ENCODE data around the gene CREBBP. TPM values are rescaled to one million over a fixed set of nuclear protein-coding genes. Genes with fewer than 3 reads are reported as not detected.

Gene CREBBP
- total and polyA plus RNA-seq, 9 of the 15 experiments (the other 6 are each of a cell fraction or from before 2014, with no cell fraction given) = 0.70 to 24.8 (median 5.6) TPM

DNA sequence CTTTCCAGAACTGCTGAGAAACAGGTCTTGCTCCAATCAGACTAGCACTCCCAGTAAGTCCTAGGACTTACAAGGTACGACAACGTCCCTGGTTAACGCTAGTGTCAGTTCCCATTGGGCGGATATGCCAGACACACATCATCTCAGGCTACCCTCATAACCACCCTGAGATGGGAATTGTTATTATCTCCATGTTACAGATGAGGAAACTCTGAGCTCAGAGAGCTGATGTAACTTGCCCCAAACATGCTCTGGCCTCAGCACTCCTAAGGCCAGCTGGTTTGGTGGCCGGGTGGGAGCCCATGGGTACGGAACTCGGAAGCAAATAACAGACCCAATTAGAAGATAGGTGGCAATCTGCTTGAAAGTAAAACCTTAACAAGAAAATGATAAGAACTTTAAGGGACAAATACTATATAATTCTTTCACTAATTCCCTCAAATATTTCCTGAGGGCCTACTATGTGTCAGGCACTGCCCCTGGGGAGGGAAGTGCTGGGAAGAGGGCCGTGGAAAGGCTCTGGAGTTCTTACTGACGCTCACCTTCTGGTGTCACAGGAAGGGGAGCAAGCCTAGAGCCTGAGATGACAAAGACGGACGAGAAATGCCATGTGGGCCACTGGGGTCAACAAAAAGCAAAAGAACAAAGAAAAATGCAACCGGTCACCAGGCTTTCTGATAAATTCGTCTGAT lies 6.9 kb downstream of the CREBBP start:
- Histone ChIP-seq H3K27me3 (ENCODE audit: control insufficient read depth in 2 of 2, insufficient read depth in 2 of 2, low read length in 2 of 2) (no peaks in the 10 kb centered on the region), H3K9ac (ENCODE audit: insufficient read depth in 1 of 2, low read depth in 2 of 2, low read length in 2 of 2) (peak overlapping the region; percentile 7 to 49; a peak in 2 of 4 replicates), H3K4me3 (no peak overlapping the region), H3K79me2 (ENCODE audit: control insufficient read depth, insufficient read depth, low read length) (peaks cover 99% of the 10 kb centered on the region), H3K36me3 (ENCODE audit: control insufficient read depth, insufficient read depth, low read length) (peaks cover 6% of the 10 kb centered on the region; the same call in 1 of the 3 replicates), H2AFZ (ENCODE audit: low read depth, low read length) (no peak overlapping the region), H3K27ac (ENCODE audit: extremely low read depth, low read depth, low read length) (no peak overlapping the region; the same call in 2 of the 3 replicates), H3K4me1 (replicated peaks in 1 of 2; ENCODE audit: control insufficient read depth in 2 of 2, insufficient read depth in 2 of 2, low read length in 2 of 2) (peaks cover 1 to 30% of the 10 kb centered on the region in 2 experiments; a peak in 4 of 5 replicates), H4K20me1 (replicated peaks; ENCODE audit: control insufficient read depth, insufficient read depth, low read length) (peaks cover 59% of the 10 kb centered on the region), H3K9me1 (ENCODE audit: control insufficient read depth, insufficient read depth, low read length) (peaks cover 4% of the 10 kb centered on the region), H3K4me2 (ENCODE audit: insufficient read depth, low read length) (peak overlapping the region; percentile 4; the same call in 1 of the 2 replicates), H3K9me3 (replicated peaks; ENCODE audit: control insufficient read depth, insufficient read depth, low read depth, low read length) (no peaks in the 10 kb centered on the region)
- BruUV-seq (replicated peaks) = no TSS peak
- WGBS (ENCODE audit: insufficient coverage, low coverage, missing lambda C conversion rate) = 49% methylated on average over 13 of the region's 13 CpGs
- ATAC-seq = peak; percentile 72
- ChIA-PET CTCF (ENCODE audit: low intra/inter-chr PET ratio) (no interaction called here), POLR2A (interaction anchor here (0.5 to 8.4 kb wide), 2 partner anchors 8 to 724 kb away, joined by 4 to 86 read pairs; no protein-coding TSS in a partner anchor)
- intact Hi-C loops (cut with micrococcal nuclease) = loop anchor here (5.0 kb wide), 1 partner anchor 91 kb away; no protein-coding TSS in a partner anchor
- in situ Hi-C loops (cut with MboI) = no loop called here
- DNase-seq (ENCODE audit: extremely low read depth in 1 of 4, low spot score in 3 of 4) = peak in 1 of 4 experiments; percentile 40
- FAIRE-seq = no peak
- no peak for TF ChIP-seq YBX1 (IDR thresholded peaks at IDR 0.05)
- 0 out of 2 replicates have a peak, but pooled peaks have one; percentile 35 for TF ChIP-seq TEAD4 (IDR thresholded peaks at IDR 0.05; ENCODE audit: low read length)
- TF ChIP-seq TEAD4 (CRISPR knock-in tag; IDR thresholded peaks at IDR 0.05; ENCODE audit: borderline replicate concordance) = no peak
- no peak for TF ChIP-seq ZNF3 (CRISPR knock-in tag; IDR thresholded peaks at IDR 0.05)
- TF ChIP-seq ZSCAN32 (CRISPR knock-in tag; IDR thresholded peaks at IDR 0.05) = 0 out of 2 replicates have a peak, but pooled peaks have one; percentile 37
- TF ChIP-seq TAL1 (IDR thresholded peaks at IDR 0.05) = peak; percentile 52
- no peak for TF ChIP-seq ZNF354B (CRISPR knock-in tag; IDR thresholded peaks at IDR 0.05)
- TF ChIP-seq, protein P1, sequence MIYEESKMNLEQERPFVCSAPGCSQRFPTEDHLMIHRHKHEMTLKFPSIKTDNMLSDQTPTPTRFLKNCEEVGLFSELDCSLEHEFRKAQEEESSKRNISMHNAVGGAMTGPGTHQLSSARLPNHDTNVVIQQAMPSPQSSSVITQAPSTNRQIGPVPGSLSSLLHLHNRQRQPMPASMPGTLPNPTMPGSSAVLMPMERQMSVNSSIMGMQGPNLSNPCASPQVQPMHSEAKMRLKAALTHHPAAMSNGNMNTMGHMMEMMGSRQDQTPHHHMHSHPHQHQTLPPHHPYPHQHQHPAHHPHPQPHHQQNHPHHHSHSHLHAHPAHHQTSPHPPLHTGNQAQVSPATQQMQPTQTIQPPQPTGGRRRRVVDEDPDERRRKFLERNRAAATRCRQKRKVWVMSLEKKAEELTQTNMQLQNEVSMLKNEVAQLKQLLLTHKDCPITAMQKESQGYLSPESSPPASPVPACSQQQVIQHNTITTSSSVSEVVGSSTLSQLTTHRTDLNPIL (CRISPR knock-in tag; IDR thresholded peaks at IDR 0.05) = no peak
- no peak for TF ChIP-seq TCFL5 (CRISPR knock-in tag; conservative IDR thresholded peaks at IDR 0.05)
- TF ChIP-seq ZNF830 (CRISPR knock-in tag; IDR thresholded peaks at IDR 0.05) = no peak

All from K562 (cell line).